A204.1 (cell line): Measurements from ENCODE around the gene ZNF552.
A peak's percentile ranks its signal among the peaks of the same experiment; 100 is the strongest.
"Not testable (repeated sequence)": the region's sequence is repeated elsewhere in the genome, so short reads cannot be mapped to it uniquely, and the experiment has no call there.

Source experiments
- FAIRE-seq: peaks from 2 replicates; lab custom pipeline; 2012; peaks lifted over from hg19 to GRCh38; lab: Jason Lieb, UNC

Gene ZNF552

DNA sequence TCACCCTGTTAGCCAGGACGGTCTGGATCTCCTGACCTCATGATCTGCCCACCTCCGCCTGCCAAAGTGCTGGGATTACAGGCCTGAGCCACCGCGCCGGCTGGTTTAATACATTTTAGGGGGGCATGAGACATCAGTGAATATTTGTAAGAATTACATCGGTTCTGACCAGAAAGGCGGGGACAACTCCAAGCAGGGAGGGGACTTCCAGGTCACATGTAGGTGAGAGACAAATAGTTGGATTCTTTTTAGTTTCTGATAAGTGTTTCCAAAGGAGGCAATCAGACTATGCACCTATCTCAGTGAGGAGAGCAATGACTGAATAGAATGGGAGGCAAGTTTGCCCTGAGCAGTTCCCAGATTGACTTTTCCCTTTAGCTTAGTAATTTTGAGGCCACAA lies 3.7 kb upstream of the ZNF552 start:
- FAIRE-seq = no peak

- no peak for FAIRE-seq
These were observed 3.3 kb upstream of the ZNF552 start for GRCh38 chr19:57817976-57818375.

DNA sequence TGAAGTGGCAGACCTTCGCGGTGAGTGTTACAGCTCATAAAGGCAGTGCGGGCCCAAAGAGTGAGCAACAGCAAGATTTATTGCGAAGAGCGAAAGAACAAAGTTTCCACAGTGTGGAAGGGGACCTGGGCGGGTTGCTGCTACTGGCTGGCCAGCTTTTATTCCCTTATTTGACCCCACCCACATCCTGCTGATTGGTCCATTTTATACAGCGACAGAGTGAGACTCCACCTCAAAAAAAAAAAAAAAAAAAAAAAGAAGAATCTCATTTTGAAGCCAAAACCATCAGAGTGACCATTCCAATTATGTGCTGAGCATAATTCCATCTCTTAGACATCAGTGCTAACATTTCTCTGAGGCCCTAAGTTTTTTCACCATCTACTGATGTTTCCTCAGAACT lies 1.9 kb upstream of the ZNF552 start:
- no peak for FAIRE-seq

- no peak for FAIRE-seq
These were observed 748 bp upstream of the ZNF552 start for GRCh38 chr19:57815247-57816075.

DNA sequence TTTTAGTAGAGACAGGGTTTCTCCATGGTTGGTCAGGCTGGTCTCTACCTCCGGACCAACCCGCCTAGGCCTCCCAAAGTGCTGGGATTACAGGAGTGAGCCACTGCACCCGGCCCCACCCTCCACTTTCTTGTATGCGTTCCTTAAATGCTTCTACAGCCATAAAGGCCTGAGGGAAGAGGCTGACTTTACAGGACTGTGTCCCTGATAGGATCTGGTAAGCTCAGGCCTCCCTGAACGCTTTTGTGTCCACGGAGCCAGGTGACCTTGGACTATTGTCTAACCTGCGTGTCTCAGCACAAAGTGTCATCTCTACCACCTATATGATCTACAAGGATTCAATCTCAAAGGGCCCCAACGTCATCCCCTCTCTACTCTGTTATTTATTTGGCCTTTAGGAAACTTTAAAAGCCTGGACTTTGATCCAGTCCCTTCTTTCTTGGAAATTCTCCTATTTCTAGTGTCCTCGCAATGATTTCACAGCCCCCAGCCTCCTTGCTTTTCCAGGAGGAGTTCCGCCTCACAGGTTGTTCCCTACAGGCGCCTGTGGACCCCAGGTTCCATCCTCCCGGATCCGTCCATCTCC lies 701 bp downstream of the ZNF552 start:
- no peak for FAIRE-seq

DNA sequence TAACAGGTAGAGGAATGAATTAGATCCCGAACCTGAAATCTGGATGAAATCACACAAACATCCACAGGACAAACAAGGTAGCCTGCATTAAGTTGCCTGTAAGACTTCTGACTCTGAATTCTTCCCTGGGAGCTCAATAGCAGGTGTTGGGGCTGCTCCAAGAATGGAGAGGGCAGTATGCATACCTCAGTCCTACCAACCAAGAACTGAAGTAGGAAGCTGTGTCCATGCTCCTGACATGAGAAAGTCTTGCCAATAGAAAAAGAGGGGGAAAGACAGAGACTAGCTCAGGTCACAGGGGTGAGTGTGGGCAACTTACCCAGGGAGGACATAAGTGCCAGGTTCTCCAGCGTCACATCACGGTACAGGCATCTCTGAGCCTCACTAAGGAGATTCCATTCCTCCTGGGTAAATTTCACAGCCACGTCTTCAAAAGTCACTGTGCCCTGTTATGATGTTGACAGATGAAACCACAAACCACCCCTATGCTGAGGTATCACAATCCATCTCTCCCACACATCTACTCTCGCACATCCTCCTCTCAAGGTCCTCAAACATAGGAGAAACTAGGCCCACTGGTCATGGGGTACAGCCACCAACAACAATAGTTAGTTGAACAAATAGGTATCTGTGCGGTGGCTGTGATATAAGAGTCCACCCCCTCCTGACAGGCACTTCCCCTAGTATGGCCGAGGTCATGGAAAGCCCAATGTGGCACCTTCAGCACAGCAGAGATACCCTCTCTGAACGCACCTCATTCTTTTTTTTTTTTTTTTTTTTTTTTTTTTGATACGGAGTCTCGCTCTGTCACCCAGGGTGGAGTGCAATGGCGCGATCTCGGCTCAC lies 1.5 kb downstream of the ZNF552 start:
- not testable (repeated sequence) for FAIRE-seq

GRCh38 chr19:57812226-57812625 lies 2.5 kb downstream of the ZNF552 start:
- no peak for FAIRE-seq

DNA sequence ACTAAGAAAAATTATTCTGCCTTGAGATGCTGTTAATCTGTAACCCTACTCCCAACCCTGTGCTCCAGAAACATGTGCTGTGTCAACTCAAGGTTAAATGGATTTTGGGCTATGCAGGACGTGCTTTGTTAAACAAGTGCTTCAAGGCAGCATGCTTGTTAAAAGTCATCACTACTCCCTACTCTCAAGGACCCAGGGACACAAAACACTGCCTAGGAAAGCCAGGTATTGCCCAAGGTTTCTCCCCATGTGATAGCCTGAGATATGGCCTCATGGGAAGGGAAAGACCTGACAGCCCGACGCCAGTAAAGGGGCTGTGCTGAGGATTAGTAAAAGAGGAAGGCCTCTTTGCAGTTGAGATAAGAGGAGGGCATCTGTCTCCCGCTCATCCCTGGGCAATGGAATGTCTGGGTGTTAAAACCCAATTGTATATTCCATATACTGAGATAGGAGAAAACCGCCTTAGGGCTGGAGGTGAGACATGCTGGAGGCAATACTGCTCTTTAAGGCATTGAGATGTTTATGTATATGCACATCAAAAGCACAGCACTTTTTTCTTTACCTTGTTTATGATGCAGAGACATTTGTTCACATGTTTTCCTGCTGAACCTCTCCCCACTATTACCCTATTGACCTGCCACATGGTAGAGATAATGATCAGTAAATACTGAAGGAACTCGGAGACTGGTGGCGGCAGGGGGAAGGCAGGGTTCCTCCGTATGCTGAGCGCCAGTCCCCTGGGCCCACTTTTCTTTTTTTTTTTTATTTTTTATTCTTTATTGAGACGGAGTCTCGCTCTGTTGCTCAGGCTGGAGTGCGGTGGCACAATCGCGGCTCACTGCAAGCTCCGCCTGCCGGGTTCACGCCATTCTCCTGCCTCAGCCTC lies 4.1 kb downstream of the ZNF552 start:
- FAIRE-seq = not testable (repeated sequence)

- no peak for FAIRE-seq
These were observed 7.2 kb downstream of the ZNF552 start for GRCh38 chr19:57807541-57807940.

DNA sequence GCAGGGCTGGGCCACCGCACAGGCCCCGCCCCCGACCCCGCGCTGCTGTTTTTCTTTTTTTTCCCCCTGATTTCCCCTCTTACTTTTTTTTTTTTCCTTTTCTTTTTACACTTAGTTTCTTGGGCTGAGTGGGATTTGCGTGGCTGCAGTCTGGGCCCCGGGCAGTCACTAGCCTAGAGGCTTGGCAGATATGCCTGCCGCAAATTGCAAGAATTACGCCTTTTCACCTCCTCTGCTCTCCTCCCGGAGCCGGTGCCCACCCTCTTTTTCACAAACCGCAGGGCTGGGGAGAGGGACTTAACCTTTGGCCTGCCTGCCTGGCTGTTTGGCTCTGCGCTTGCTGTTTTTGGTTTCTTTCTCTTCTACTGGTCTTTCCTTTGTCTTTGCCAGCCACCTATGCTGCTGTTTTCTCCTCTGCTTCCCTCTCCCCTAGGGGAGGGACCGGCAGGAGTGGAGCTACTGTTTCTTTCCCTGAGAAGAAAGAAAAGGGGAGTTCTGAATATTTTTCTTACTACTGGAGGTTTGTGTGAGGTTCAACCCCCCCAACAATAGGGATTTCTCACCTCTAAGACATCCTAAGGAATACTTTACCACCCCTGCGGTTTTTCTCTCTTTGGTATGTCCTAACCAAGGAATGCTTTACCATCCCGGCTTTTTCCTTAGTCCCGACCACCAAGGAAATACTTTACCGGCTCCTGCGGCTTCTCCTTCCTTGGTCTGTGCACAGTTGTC lies 11.0 kb downstream of the ZNF552 start:
- no peak for FAIRE-seq

- peak; percentile 92 for FAIRE-seq
These were observed 11.5 kb downstream of the ZNF552 start for GRCh38 chr19:57803265-57803593.

DNA sequence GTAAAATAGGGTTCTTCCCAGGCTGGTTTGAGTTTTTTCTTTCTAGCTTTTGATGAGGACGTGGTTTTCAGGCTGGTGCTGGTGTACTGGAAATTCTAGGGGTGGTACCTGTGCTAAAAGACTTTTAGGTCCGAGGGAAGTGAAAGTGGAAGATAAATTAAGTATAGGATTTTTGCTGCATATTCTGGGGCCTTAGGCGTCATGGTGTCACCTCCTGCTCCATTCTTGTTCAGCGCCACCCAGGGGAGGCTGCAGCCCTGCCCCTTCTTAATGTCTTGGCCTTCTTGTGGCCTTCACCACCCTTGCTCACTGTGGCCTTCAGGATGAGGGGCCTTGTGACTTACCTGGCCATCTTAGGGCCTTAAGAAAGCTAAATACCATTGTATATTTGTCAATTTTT lies 12.4 kb downstream of the ZNF552 start:
- FAIRE-seq = no peak

DNA sequence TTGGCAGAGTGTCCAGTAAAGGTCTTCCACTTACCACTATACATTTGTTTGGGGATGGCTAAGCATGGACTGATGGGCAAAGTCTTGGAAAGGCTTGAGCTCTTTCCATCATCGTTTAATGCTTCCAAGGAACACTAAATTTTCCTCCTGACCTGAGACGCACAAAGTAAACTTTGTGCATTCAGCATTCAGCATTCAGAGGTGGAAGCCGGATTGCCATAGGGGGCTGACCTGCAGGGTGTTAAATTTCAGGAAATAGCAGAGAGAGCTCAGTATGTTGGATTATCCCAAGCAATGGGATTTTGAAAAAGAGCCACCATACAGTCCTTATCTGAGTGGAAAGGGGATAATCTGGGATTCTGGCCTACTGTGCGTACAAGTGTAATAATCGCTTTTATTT lies 14.0 kb downstream of the ZNF552 start:
- no peak for FAIRE-seq

DNA sequence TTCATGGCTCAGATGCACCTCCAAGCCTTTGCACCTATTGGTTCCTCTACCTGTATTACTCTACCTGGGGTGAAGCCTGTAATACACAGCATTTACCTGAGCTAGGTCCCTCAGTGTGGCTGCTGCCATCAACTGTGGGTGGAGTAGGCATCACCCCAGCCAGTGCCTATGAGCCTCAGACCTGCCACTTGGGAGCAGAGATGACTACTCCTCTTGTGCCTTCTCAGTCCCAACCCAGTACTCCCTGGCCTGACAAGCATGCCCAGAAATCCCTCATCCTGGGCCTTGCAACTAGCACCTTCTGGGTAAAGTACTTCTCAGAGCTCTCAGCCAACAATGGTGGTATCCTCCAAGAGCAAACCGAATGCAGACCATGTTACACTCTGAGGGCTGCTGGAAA lies 18.1 kb downstream of the ZNF552 start:
- not testable (repeated sequence) for FAIRE-seq

DNA sequence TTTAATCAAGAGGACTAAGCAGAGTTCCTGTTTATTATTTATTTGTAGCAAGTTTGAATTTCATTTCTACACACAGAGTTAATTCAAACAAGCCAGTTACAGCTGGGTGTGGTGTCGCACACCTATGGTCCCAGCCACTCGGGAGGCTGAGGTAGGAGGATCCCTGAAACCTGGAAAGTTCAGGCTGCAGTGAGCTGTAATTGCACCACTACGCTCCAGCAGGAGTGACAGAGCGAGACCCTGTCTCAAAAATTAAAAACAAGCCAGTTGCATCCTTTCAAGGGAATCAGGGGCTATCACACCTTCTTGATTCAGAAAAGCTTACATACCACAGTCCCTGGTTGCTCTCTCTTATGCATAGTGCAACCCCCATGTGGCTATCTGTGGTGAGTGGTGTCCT lies 25.4 kb downstream of the ZNF552 start:
- FAIRE-seq = no peak

DNA sequence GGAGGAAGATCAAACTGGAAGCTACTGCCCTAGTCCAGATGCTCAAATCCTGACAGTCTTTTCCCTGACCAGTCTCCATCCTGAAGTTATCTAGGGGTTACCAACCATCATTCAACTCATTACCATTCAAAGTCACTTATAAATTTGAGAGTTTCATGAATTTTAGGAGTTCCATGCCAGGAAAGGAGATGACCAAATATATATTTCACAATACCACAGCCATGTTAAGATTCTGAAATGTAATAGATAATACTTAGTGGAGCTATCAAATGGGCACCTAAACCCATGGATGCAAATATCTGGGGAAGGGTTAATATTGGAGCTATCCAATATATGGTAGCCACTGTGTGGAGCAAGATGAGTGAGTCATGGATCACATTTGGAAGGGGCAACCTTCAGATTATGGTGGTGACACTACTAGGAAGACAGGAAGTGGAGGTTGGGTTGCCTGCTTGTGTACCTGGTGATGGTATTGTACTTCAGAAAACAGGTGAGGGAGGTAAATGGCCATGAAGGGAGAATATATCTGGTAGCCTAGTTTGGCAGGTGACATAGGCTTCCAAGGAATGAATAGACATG lies 26.5 kb downstream of the ZNF552 start:
- FAIRE-seq = no peak

DNA sequence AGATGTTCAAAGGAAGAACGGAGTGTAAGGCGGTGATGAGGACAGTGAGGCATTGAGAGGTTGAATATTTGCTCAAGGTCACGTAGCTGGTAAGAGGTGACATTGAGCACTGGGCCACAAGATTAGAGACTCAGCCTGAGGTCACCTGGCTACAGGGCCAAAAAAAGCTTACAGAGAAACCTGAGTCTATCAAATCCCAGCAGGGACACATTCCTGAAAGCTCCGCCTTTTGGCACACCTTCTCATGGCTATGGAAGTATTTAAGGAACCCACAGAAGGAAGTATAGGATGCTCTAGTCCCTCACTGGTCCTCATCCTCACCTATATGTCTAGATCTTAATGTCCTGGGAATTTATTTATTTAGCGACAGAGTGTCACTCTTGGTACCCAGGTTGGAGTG lies 27.8 kb downstream of the ZNF552 start:
- FAIRE-seq = no peak

DNA sequence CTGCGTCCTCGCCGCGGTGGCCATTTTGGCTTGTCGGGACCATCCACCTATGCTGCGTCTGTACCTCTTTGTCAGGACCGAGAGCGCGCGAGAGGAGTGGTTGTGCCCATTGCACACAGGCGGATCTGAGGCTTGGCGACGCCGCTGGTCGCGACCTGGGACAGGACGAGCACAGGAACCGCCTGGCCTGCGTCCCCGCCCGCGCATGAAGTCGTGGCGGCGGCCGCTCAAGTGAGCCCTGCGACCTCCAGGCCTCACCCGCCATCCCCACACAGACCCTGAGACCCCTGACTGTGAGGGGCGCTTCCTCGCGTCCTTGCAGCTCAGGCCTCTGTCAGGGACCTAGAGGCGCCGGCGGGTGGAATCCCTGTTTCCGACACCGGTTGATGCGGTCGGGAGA lies 28.4 kb downstream of the ZNF552 start:
- FAIRE-seq = no peak

DNA sequence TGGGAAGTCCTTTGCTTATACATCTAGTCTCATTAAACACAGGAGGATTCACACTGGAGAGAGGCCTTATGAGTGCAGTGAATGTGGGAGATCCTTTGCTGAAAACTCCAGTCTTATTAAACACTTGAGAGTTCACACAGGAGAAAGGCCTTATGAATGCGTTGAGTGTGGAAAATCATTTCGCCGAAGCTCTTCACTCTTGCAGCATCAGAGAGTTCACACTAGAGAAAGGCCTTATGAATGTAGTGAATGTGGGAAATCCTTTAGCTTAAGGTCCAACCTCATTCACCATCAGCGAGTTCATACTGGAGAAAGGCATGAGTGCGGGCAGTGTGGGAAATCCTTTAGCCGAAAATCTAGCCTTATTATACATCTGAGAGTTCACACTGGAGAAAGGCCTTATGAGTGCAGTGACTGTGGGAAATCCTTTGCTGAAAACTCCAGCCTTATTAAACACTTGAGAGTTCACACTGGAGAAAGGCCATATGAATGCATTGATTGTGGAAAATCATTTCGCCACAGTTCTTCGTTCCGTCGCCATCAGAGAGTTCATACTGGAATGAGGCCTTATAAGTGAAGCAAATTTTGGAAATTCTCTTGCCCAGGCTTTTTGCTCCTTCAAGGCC lies 35.4 kb downstream of the ZNF552 start:
- FAIRE-seq = no peak

- no peak for FAIRE-seq
These were observed 36.4 kb downstream of the ZNF552 start for GRCh38 chr19:57778336-57778735.
